Caco-2 (cell line): ENCODE measurements around the gene PIM2. TPM values are rescaled to one million over a fixed set of nuclear protein-coding genes. Genes with fewer than 3 reads are reported as not detected.

Experiments used
- BruUV-seq: library from RNA; stranded (reverse); fragments of 400-500 nt; replicated peaks from 2 replicates; lab custom pipeline; 2021; lab: Mats Ljungman, UMichigan
- CTCF ChIA-PET: fragments of 300-600 bp; sonication (Branson Sonifier 250); formaldehyde crosslinking; loops from one replicate; lab custom pipeline; 2022; ENCODE audit warnings: antibody characterized with exemption; lab: Charles Lee
- POLR2A ChIA-PET: fragments of 300-600 bp; sonication (Branson Sonifier 250); formaldehyde crosslinking; loops from one replicate; lab custom pipeline; 2022; ENCODE audit warnings: antibody characterized with exemption; lab: Charles Lee
- DNase-seq, 2 experiments: peaks; one replicate each; pipeline versions ENCODE4 v3.0.0 to v3.0.0-alpha.2; 2020 to 2022
- H3K27me3 ChIP-seq: replicated peaks from 2 replicates; pipeline ENCODE4 v1.6.0; 2011; ENCODE audit warnings: low read length; ENCODE audit not compliant: control insufficient read depth, insufficient read depth
- H3K36me3 ChIP-seq: 2 replicates; pipeline ENCODE4 v1.5.1; 2011; ENCODE audit warnings: low read length; ENCODE audit not compliant: control insufficient read depth, insufficient read depth
- H3K4me1 ChIP-seq: fragments of 250-450 bp; sonication (Bioruptor Pico); 2 replicates; pipeline ENCODE4 v1.5.1; 2020; ENCODE audit warnings: mild to moderate bottlenecking
- H3K4me3 ChIP-seq: 2 replicates; pipeline ENCODE4 v1.5.1; 2011; ENCODE audit warnings: low read depth, mild to moderate bottlenecking, control low read depth, low read length
- H3K9me3 ChIP-seq: fragments of 250-450 bp; sonication (Bioruptor Pico); 2 replicates; pipeline ENCODE4 v1.5.1; 2020; ENCODE audit warnings: mild to moderate bottlenecking, moderate library complexity
- H3K27ac Mint-ChIP-seq: one replicate; pipeline ENCODE4 v1.8.0; 2022; ENCODE audit warnings: mixed read lengths; ENCODE audit not compliant: unreplicated experiment
- H3K27me3 Mint-ChIP-seq: one replicate; pipeline ENCODE4 v1.8.0; 2022; ENCODE audit warnings: mixed read lengths; ENCODE audit not compliant: insufficient read depth, unreplicated experiment
- H3K36me3 Mint-ChIP-seq: one replicate; pipeline ENCODE4 v1.8.0; 2022; ENCODE audit warnings: mild to moderate bottlenecking, mixed read lengths; ENCODE audit not compliant: insufficient read depth, unreplicated experiment
- H3K4me1 Mint-ChIP-seq: one replicate; pipeline ENCODE4 v1.8.0; 2022; ENCODE audit warnings: low read depth, mixed read lengths; ENCODE audit not compliant: unreplicated experiment
- H3K4me3 Mint-ChIP-seq: one replicate; pipeline ENCODE4 v1.8.0; 2022; ENCODE audit warnings: mild to moderate bottlenecking, moderate library complexity, mixed read lengths; ENCODE audit not compliant: unreplicated experiment
- H3K9me3 Mint-ChIP-seq: one replicate; pipeline ENCODE4 v1.8.0; 2022; ENCODE audit warnings: mixed read lengths; ENCODE audit not compliant: unreplicated experiment
- CTCF ChIP-seq, 2 experiments: fragments of 200-600 bp in 1 of 2; IDR thresholded peaks; 1 replicate in 1 of 2; 2 replicates in 1 of 2; pipeline versions ENCODE4 v1.5.1 to v1.8.0; 2011 to 2022; ENCODE audit warnings: antibody characterized with exemption in 1 of 2, control low read depth in 1 of 2, inconsistent platforms in 1 of 2, low read depth in 1 of 2, low read length in 1 of 2, mild to moderate bottlenecking in 1 of 2, moderate library complexity in 1 of 2; ENCODE audit not compliant: insufficient read depth in 1 of 2, severe bottlenecking in 1 of 2, unreplicated experiment in 1 of 2
- intact Hi-C: fragments of 100-400 bp; cut with micrococcal nuclease; formaldehyde crosslinking; loops from one replicate; pipeline ENCODE4 v1.10.0; 2022; ENCODE audit not compliant: unreplicated experiment
- total RNA-seq: library from RNA; stranded (reverse); gene quantifications from 2 replicates; pipeline ENCODE4 v1.2.3, GENCODE V29; 2022

Gene PIM2
- total RNA-seq, 1 experiment from 2014 or later = 12.0 TPM

- Mint-ChIP-seq H3K4me3 (no peak overlapping the region), H3K36me3 (peaks cover 23% of the 10 kb centered on the region), H3K4me1 (no peaks in the 10 kb centered on the region), H3K9me3 (no peaks in the 10 kb centered on the region), H3K27ac (no peak overlapping the region), H3K27me3 (no peaks in the 10 kb centered on the region)
- TF ChIP-seq CTCF (IDR thresholded peaks at IDR 0.05; ENCODE audit: insufficient read depth in 1 of 2, low read depth in 1 of 2, low read length in 1 of 2, severe bottlenecking in 1 of 2, unreplicated experiment in 1 of 2) = no peak
- no TSS peak for BruUV-seq
- ChIA-PET POLR2A (no interaction called here), CTCF (no interaction called here)
- no peak for DNase-seq
- Histone ChIP-seq H3K4me1 (no peaks in the 10 kb centered on the region), H3K27me3 (no peaks in the 10 kb centered on the region), H3K36me3 (no peaks in the 10 kb centered on the region; the same call in 1 of the 2 replicates), H3K9me3 (no peaks in the 10 kb centered on the region), H3K4me3 (no peak overlapping the region)
- intact Hi-C loops = no loop called here
Observed at GRCh38 chrX:48936429-48937053, 17.7 kb upstream of the PIM2 start.

GRCh38 chrX:48935301-48935670 lies 16.5 kb upstream of the PIM2 start:
- H3K27me3 ChIP-seq = no peaks in the 10 kb centered on the region
- BruUV-seq = no TSS peak
- ChIA-PET POLR2A (no interaction called here), CTCF (no interaction called here)
- intact Hi-C loops = no loop called here
- H3K9me3 ChIP-seq = no peaks in the 10 kb centered on the region
- Mint-ChIP-seq H3K27ac (no peak overlapping the region), H3K9me3 (no peaks in the 10 kb centered on the region), H3K36me3 (peaks cover 35% of the 10 kb centered on the region), H3K27me3 (no peaks in the 10 kb centered on the region), H3K4me1 (no peaks in the 10 kb centered on the region), H3K4me3 (no peak overlapping the region)
- TF ChIP-seq CTCF (IDR thresholded peaks at IDR 0.05; ENCODE audit: insufficient read depth in 1 of 2, low read depth in 1 of 2, low read length in 1 of 2, severe bottlenecking in 1 of 2, unreplicated experiment in 1 of 2) = no peak
- no peaks in the 10 kb centered on the region; the same call in 1 of the 2 replicates for H3K36me3 ChIP-seq
- no peak overlapping the region for H3K4me3 ChIP-seq
- H3K4me1 ChIP-seq = no peaks in the 10 kb centered on the region
- no peak for DNase-seq

- Mint-ChIP-seq H3K27me3 (no peaks in the 10 kb centered on the region), H3K36me3 (peaks cover 39% of the 10 kb centered on the region), H3K9me3 (no peaks in the 10 kb centered on the region), H3K4me3 (no peak overlapping the region), H3K27ac (no peak overlapping the region), H3K4me1 (no peaks in the 10 kb centered on the region)
- CTCF ChIA-PET = no interaction called here
- intact Hi-C loops = no loop called here
- Histone ChIP-seq H3K9me3 (no peaks in the 10 kb centered on the region), H3K36me3 (no peaks in the 10 kb centered on the region; the same call in 1 of the 2 replicates), H3K27me3 (no peaks in the 10 kb centered on the region), H3K4me1 (no peaks in the 10 kb centered on the region), H3K4me3 (no peak overlapping the region)
- no peak for DNase-seq
- POLR2A ChIA-PET = no interaction called here
- no peak for TF ChIP-seq CTCF (IDR thresholded peaks at IDR 0.05; ENCODE audit: insufficient read depth in 1 of 2, low read depth in 1 of 2, low read length in 1 of 2, severe bottlenecking in 1 of 2, unreplicated experiment in 1 of 2)
- BruUV-seq = no TSS peak
Observed at GRCh38 chrX:48934581-48935300, 15.9 kb upstream of the PIM2 start.
